Activated naive CD4-positive, alpha-beta T cell treated with anti-CD3 and anti-CD28 coated beads, Interleukin-2, amount 50 U/mL, for 24 hours (primary cell): ENCODE measurements around the gene CHRM4.

Experiments
- H3K27ac Mint-ChIP-seq: one replicate; pipeline ENCODE4 v1.8.0; 2021; ENCODE audit warnings: mild to moderate bottlenecking, mixed read lengths
- H3K27me3 Mint-ChIP-seq: one replicate; pipeline ENCODE4 v1.8.0; 2021; ENCODE audit warnings: mixed read lengths
- H3K36me3 Mint-ChIP-seq: one replicate; pipeline ENCODE4 v1.8.0; 2021; ENCODE audit warnings: mixed read lengths
- H3K4me1 Mint-ChIP-seq: one replicate; pipeline ENCODE4 v1.8.0; 2021; ENCODE audit warnings: mixed read lengths
- H3K4me3 Mint-ChIP-seq: one replicate; pipeline ENCODE4 v1.8.0; 2021; ENCODE audit warnings: mild to moderate bottlenecking, mixed read lengths
- H3K9me3 Mint-ChIP-seq: one replicate; pipeline ENCODE4 v1.8.0; 2021; ENCODE audit warnings: mixed read lengths

Gene CHRM4

GRCh38 chr11:46391578-46392420 lies at the start of gene CHRM4:
CHRM4 (minus strand) TSS chr11:46391776; CDS start chr11:46386557, 5,219 bp downstream.
- peaks cover 1% of the 10 kb centered on the region for H3K36me3 Mint-ChIP-seq
- peaks cover 24% of the 10 kb centered on the region for H3K27me3 Mint-ChIP-seq
- peak within 1 kb of the TSS; percentile 70 for H3K27ac Mint-ChIP-seq
- peaks cover 23% of the 10 kb centered on the region for H3K4me1 Mint-ChIP-seq
- no peaks in the 10 kb centered on the region for H3K9me3 Mint-ChIP-seq
- H3K4me3 Mint-ChIP-seq = peak within 1 kb of the TSS; percentile 68

- Mint-ChIP-seq H3K4me3 (no peak overlapping the region), H3K27ac (no peak overlapping the region), H3K9me3 (no peaks in the 10 kb centered on the region), H3K4me1 (no peaks in the 10 kb centered on the region), H3K36me3 (peaks cover 21% of the 10 kb centered on the region), H3K27me3 (no peaks in the 10 kb centered on the region)
These were observed 46.6 kb upstream of the CHRM4 start for GRCh38 chr11:46438211-46438610.

- H3K27ac Mint-ChIP-seq = no peak overlapping the region
- H3K36me3 Mint-ChIP-seq = peaks cover 22% of the 10 kb centered on the region
- H3K27me3 Mint-ChIP-seq = no peaks in the 10 kb centered on the region
- no peaks in the 10 kb centered on the region for H3K4me1 Mint-ChIP-seq
- H3K4me3 Mint-ChIP-seq = no peak overlapping the region
- no peaks in the 10 kb centered on the region for H3K9me3 Mint-ChIP-seq
These were observed 45.6 kb upstream of the CHRM4 start for GRCh38 chr11:46437122-46437689.

GRCh38 chr11:46436113-46436512 lies 44.5 kb upstream of the CHRM4 start:
- peaks cover 26% of the 10 kb centered on the region for H3K36me3 Mint-ChIP-seq
- H3K27ac Mint-ChIP-seq = no peak overlapping the region
- H3K27me3 Mint-ChIP-seq = no peaks in the 10 kb centered on the region
- H3K4me1 Mint-ChIP-seq = no peaks in the 10 kb centered on the region
- no peak overlapping the region for H3K4me3 Mint-ChIP-seq
- no peaks in the 10 kb centered on the region for H3K9me3 Mint-ChIP-seq

- no peak overlapping the region for H3K27ac Mint-ChIP-seq
- H3K9me3 Mint-ChIP-seq = no peaks in the 10 kb centered on the region
- no peaks in the 10 kb centered on the region for H3K4me1 Mint-ChIP-seq
- peaks cover 24% of the 10 kb centered on the region for H3K36me3 Mint-ChIP-seq
- no peak overlapping the region for H3K4me3 Mint-ChIP-seq
- H3K27me3 Mint-ChIP-seq = no peaks in the 10 kb centered on the region
These were observed 44.1 kb upstream of the CHRM4 start for GRCh38 chr11:46435679-46436078.

- Mint-ChIP-seq H3K27me3 (no peaks in the 10 kb centered on the region), H3K4me1 (no peaks in the 10 kb centered on the region), H3K4me3 (no peak overlapping the region), H3K9me3 (no peaks in the 10 kb centered on the region), H3K27ac (no peak overlapping the region), H3K36me3 (peaks cover 27% of the 10 kb centered on the region)
These were observed 39.6 kb upstream of the CHRM4 start for GRCh38 chr11:46431211-46431610.

GRCh38 chr11:46429717-46430116 lies 38.1 kb upstream of the CHRM4 start:
- Mint-ChIP-seq H3K27ac (no peak overlapping the region), H3K9me3 (no peaks in the 10 kb centered on the region), H3K4me3 (no peak overlapping the region), H3K36me3 (peaks cover 25% of the 10 kb centered on the region), H3K27me3 (no peaks in the 10 kb centered on the region), H3K4me1 (no peaks in the 10 kb centered on the region)

GRCh38 chr11:46427364-46427763 lies 35.8 kb upstream of the CHRM4 start:
- Mint-ChIP-seq H3K9me3 (no peaks in the 10 kb centered on the region), H3K27ac (no peak overlapping the region), H3K36me3 (peaks cover 24% of the 10 kb centered on the region), H3K4me3 (no peak overlapping the region), H3K27me3 (no peaks in the 10 kb centered on the region), H3K4me1 (no peaks in the 10 kb centered on the region)

GRCh38 chr11:46426233-46426991 lies 34.8 kb upstream of the CHRM4 start:
- peaks cover 24% of the 10 kb centered on the region for H3K36me3 Mint-ChIP-seq
- no peaks in the 10 kb centered on the region for H3K4me1 Mint-ChIP-seq
- no peaks in the 10 kb centered on the region for H3K9me3 Mint-ChIP-seq
- no peaks in the 10 kb centered on the region for H3K27me3 Mint-ChIP-seq
- H3K27ac Mint-ChIP-seq = no peak overlapping the region
- H3K4me3 Mint-ChIP-seq = no peak overlapping the region

- no peaks in the 10 kb centered on the region for H3K27me3 Mint-ChIP-seq
- peaks cover 21% of the 10 kb centered on the region for H3K36me3 Mint-ChIP-seq
- no peaks in the 10 kb centered on the region for H3K4me1 Mint-ChIP-seq
- H3K9me3 Mint-ChIP-seq = no peaks in the 10 kb centered on the region
- H3K4me3 Mint-ChIP-seq = no peak overlapping the region
- H3K27ac Mint-ChIP-seq = no peak overlapping the region
These were observed 31.0 kb upstream of the CHRM4 start for GRCh38 chr11:46422588-46422987.

GRCh38 chr11:46421257-46421880 lies 29.8 kb upstream of the CHRM4 start:
- peaks cover 12% of the 10 kb centered on the region for H3K36me3 Mint-ChIP-seq
- H3K4me1 Mint-ChIP-seq = no peaks in the 10 kb centered on the region
- H3K9me3 Mint-ChIP-seq = no peaks in the 10 kb centered on the region
- H3K27ac Mint-ChIP-seq = no peak overlapping the region
- no peaks in the 10 kb centered on the region for H3K27me3 Mint-ChIP-seq
- no peak overlapping the region for H3K4me3 Mint-ChIP-seq

GRCh38 chr11:46420513-46420912 lies 28.9 kb upstream of the CHRM4 start:
- H3K4me3 Mint-ChIP-seq = no peak overlapping the region
- H3K36me3 Mint-ChIP-seq = peaks cover 15% of the 10 kb centered on the region
- no peaks in the 10 kb centered on the region for H3K27me3 Mint-ChIP-seq
- peaks cover 6% of the 10 kb centered on the region for H3K4me1 Mint-ChIP-seq
- no peaks in the 10 kb centered on the region for H3K9me3 Mint-ChIP-seq
- no peak overlapping the region for H3K27ac Mint-ChIP-seq

- Mint-ChIP-seq H3K4me3 (no peak overlapping the region), H3K9me3 (no peaks in the 10 kb centered on the region), H3K27ac (no peak overlapping the region), H3K27me3 (no peaks in the 10 kb centered on the region), H3K36me3 (peaks cover 20% of the 10 kb centered on the region), H3K4me1 (peaks cover 23% of the 10 kb centered on the region)
These were observed 27.2 kb upstream of the CHRM4 start for GRCh38 chr11:46418751-46419150.

- peaks cover 23% of the 10 kb centered on the region for H3K4me1 Mint-ChIP-seq
- H3K9me3 Mint-ChIP-seq = no peaks in the 10 kb centered on the region
- H3K4me3 Mint-ChIP-seq = no peak overlapping the region
- H3K36me3 Mint-ChIP-seq = peaks cover 17% of the 10 kb centered on the region
- no peaks in the 10 kb centered on the region for H3K27me3 Mint-ChIP-seq
- no peak overlapping the region for H3K27ac Mint-ChIP-seq
These were observed 26.1 kb upstream of the CHRM4 start for GRCh38 chr11:46417711-46418110.

GRCh38 chr11:46414879-46415278 lies 23.3 kb upstream of the CHRM4 start:
- H3K9me3 Mint-ChIP-seq = no peaks in the 10 kb centered on the region
- H3K4me1 Mint-ChIP-seq = peaks cover 23% of the 10 kb centered on the region
- H3K4me3 Mint-ChIP-seq = no peak overlapping the region
- H3K27ac Mint-ChIP-seq = no peak overlapping the region
- H3K36me3 Mint-ChIP-seq = peaks cover 11% of the 10 kb centered on the region
- no peaks in the 10 kb centered on the region for H3K27me3 Mint-ChIP-seq

GRCh38 chr11:46414466-46414796 lies 22.9 kb upstream of the CHRM4 start:
- no peaks in the 10 kb centered on the region for H3K27me3 Mint-ChIP-seq
- no peaks in the 10 kb centered on the region for H3K9me3 Mint-ChIP-seq
- peaks cover 23% of the 10 kb centered on the region for H3K4me1 Mint-ChIP-seq
- H3K4me3 Mint-ChIP-seq = no peak overlapping the region
- H3K27ac Mint-ChIP-seq = no peak overlapping the region
- H3K36me3 Mint-ChIP-seq = peaks cover 12% of the 10 kb centered on the region
